ENCODE results near the gene RHBG.

DNA sequence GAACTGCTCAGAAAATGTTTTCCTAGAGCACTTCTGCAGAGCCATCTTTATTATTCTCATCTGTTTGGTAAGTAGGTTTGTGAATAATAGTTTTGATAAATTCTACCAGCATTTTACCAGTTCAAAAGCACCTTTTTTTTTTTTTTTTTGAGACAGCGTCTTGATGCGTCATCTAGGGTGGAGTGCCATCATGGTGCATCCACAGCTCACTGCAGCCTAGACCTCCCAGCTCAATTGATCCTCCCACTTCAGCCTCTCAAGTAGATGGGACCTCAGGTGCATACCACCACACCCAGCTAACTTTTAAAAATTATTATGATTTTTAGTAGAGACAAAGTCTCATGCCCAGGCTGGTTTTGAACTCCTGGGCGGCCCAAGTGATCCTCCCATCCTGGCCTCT, 9.8 kb upstream of the RHBG start:
- TF ChIP-seq CTCF (IDR thresholded peaks at IDR 0.05) (no peak), POLR2A (IDR thresholded peaks at IDR 0.05) (no peak)
